OCI-LY3 (cell line): Measurements from ENCODE around the gene NXT2.
A peak's percentile ranks its signal among the peaks of the same experiment; 100 is the strongest.

ENCODE experiments used
- H2AFZ ChIP-seq: fragments of 200-600, 300-600 bp; shearing (Covaris generic); 2 replicates; pipeline ENCODE4 v1.6.0; 2014; ENCODE audit warnings: antibody characterized with exemption, low read depth, low read length
- H3K27ac ChIP-seq: fragments of 200-600, 300-600 bp; sonication (generic); 2 replicates; pipeline ENCODE4 v1.5.1; 2014; ENCODE audit warnings: mild to moderate bottlenecking, low read length, moderate library complexity, mixed read lengths
- H3K27me3 ChIP-seq: fragments of 200-600, 300-600 bp; sonication (generic); 2 replicates; pipeline ENCODE4 v1.6.1; 2014; ENCODE audit warnings: low read depth, low read length, mixed read lengths
- H3K36me3 ChIP-seq: fragments of 200-600, 300-600 bp; sonication (generic); replicated peaks from 2 replicates; pipeline ENCODE3; 2014; ENCODE audit warnings: low read depth, low read length, mixed read lengths
- H3K4me1 ChIP-seq: fragments of 300-600, 200-600 bp; sonication (generic); 2 replicates; pipeline ENCODE4 v1.6.1; 2014; ENCODE audit warnings: low read length, mixed read lengths
- H3K4me2 ChIP-seq: fragments of 200-600, 300-600 bp; sonication (generic); 2 replicates; pipeline ENCODE4 v1.6.1; 2014; ENCODE audit warnings: low read length, mixed read lengths
- H3K4me3 ChIP-seq: fragments of 300-600, 200-600 bp; sonication (generic); 2 replicates; pipeline ENCODE4 v1.5.1; 2014; ENCODE audit warnings: antibody characterized with exemption, mild to moderate bottlenecking, low read length, moderate library complexity
- H3K79me2 ChIP-seq: fragments of 300-600, 200-600 bp; shearing (Covaris generic); 2 replicates; pipeline ENCODE4 v1.6.1; 2014; ENCODE audit warnings: mild to moderate bottlenecking, low read length, mixed read lengths
- H3K9ac ChIP-seq: fragments of 300-600, 200-600 bp; shearing (Covaris generic); 2 replicates; pipeline ENCODE4 v1.6.0; 2014; ENCODE audit warnings: mild to moderate bottlenecking, low read length, moderate library complexity
- H3K9me3 ChIP-seq: fragments of 200-600, 300-600 bp; shearing (Covaris generic); 2 replicates; pipeline ENCODE4 v1.6.1; 2014; ENCODE audit warnings: low read length, mixed read lengths; ENCODE audit not compliant: insufficient read depth
- H4K20me1 ChIP-seq: fragments of 200-600, 300-600 bp; sonication (generic); 2 replicates; pipeline ENCODE4 v1.6.1; 2016; ENCODE audit warnings: low read length, mixed read lengths; ENCODE audit not compliant: insufficient read depth
- EZH2phosphoT487 ChIP-seq: fragments of 200-600 bp; shearing (Covaris generic); IDR thresholded peaks from 2 replicates; pipeline ENCODE4 v1.6.1; 2018; ENCODE audit warnings: antibody characterized with exemption, mixed run types, low read depth
- TF ChIP-seq, protein P1 (sequence below): fragments of 200-600, 300-600 bp; sonication (generic); IDR thresholded peaks from 2 replicates; pipeline ENCODE4 v1.5.1; 2014; ENCODE audit warnings: antibody characterized with exemption, low read length, low read depth

NXT2 gene

GRCh38 chrX:109536439-109537323 lies at the start of gene NXT2:
Gene NXT2 (plus strand): TSS chrX:109536844. CDS start chrX:109537007, 163 bp downstream.
- no peak for TF ChIP-seq EZH2phosphoT487
- TF ChIP-seq, protein P1, sequence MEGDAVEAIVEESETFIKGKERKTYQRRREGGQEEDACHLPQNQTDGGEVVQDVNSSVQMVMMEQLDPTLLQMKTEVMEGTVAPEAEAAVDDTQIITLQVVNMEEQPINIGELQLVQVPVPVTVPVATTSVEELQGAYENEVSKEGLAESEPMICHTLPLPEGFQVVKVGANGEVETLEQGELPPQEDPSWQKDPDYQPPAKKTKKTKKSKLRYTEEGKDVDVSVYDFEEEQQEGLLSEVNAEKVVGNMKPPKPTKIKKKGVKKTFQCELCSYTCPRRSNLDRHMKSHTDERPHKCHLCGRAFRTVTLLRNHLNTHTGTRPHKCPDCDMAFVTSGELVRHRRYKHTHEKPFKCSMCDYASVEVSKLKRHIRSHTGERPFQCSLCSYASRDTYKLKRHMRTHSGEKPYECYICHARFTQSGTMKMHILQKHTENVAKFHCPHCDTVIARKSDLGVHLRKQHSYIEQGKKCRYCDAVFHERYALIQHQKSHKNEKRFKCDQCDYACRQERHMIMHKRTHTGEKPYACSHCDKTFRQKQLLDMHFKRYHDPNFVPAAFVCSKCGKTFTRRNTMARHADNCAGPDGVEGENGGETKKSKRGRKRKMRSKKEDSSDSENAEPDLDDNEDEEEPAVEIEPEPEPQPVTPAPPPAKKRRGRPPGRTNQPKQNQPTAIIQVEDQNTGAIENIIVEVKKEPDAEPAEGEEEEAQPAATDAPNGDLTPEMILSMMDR = no peak
- Histone ChIP-seq H3K27ac (peak within 1 kb of the TSS; percentile 81), H3K9me3 (peaks cover 7% of the 10 kb centered on the region; the same call in 1 of the 2 replicates), H3K79me2 (peaks cover 11% of the 10 kb centered on the region), H3K4me3 (peak within 1 kb of the TSS; percentile 87), H3K9ac (peak within 1 kb of the TSS; percentile 71), H3K4me1 (peaks cover 15% of the 10 kb centered on the region), H3K4me2 (peak within 1 kb of the TSS; percentile 74), H3K27me3 (no peaks in the 10 kb centered on the region), H3K36me3 (peaks cover 10% of the 10 kb centered on the region), H2AFZ (peak within 1 kb of the TSS; percentile 84), H4K20me1 (no peaks in the 10 kb centered on the region)

DNA sequence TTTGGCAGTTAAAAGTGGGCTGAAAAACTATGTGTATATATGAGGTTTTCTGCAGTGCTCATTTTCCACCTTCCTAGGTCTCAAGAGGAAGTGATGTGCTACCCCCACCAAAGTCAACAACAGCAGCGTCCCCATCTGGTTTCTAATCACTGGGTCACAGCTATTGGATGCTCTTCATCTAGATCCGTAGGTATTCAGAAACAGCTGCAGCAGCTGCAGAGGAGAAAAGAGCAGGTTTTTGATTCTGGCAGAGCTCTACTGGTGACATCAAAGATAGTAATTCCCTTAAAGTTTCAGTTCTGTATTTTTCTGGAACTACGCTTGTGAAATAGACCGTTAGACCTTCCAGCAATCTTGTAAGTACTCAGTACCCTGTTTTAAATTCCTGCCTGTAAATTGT lies 49.0 kb upstream of the NXT2 start:
- no peak overlapping the region for H3K9ac ChIP-seq
- H3K36me3 ChIP-seq = no peaks in the 10 kb centered on the region
- TF ChIP-seq, protein P1 = no peak
- H3K9me3 ChIP-seq = no peaks in the 10 kb centered on the region
- peaks cover 21% of the 10 kb centered on the region for H3K4me1 ChIP-seq
- H2AFZ ChIP-seq = no peak overlapping the region
- H3K4me3 ChIP-seq = peak overlapping the region; percentile 8; the same call in 1 of the 2 replicates
- H3K27ac ChIP-seq = no peak overlapping the region
- H3K4me2 ChIP-seq = peak overlapping the region; percentile 69
- no peaks in the 10 kb centered on the region for H3K79me2 ChIP-seq
- no peaks in the 10 kb centered on the region; the same call in 1 of the 2 replicates for H3K27me3 ChIP-seq
- H4K20me1 ChIP-seq = no peaks in the 10 kb centered on the region

- H3K27me3 ChIP-seq = no peaks in the 10 kb centered on the region; the same call in 1 of the 2 replicates
- no peak for TF ChIP-seq EZH2phosphoT487
- TF ChIP-seq, protein P1 = no peak
- H3K4me1 ChIP-seq = peaks cover 21% of the 10 kb centered on the region
Measured at GRCh38 chrX:109489174-109489573, 47.5 kb upstream of the NXT2 start.

GRCh38 chrX:109498434-109498833 lies 38.2 kb upstream of the NXT2 start:
- no peaks in the 10 kb centered on the region for H3K4me1 ChIP-seq
- no peak overlapping the region for H3K27ac ChIP-seq
- TF ChIP-seq EZH2phosphoT487 = no peak
- TF ChIP-seq, protein P1 = no peak
- no peaks in the 10 kb centered on the region for H3K9me3 ChIP-seq
- H3K27me3 ChIP-seq = no peaks in the 10 kb centered on the region
- H2AFZ ChIP-seq = no peak overlapping the region
- H4K20me1 ChIP-seq = no peaks in the 10 kb centered on the region
- no peak overlapping the region for H3K9ac ChIP-seq
- no peaks in the 10 kb centered on the region for H3K79me2 ChIP-seq
- no peaks in the 10 kb centered on the region for H3K36me3 ChIP-seq
- no peak overlapping the region for H3K4me3 ChIP-seq
- no peak overlapping the region for H3K4me2 ChIP-seq

More at GRCh38 chrX:109489174-109489573, 47.5 kb upstream of the NXT2 start:
- Histone ChIP-seq H3K9ac (no peak overlapping the region), H3K4me3 (no peak overlapping the region), H3K4me2 (no peak overlapping the region), H4K20me1 (no peaks in the 10 kb centered on the region), H2AFZ (no peak overlapping the region), H3K9me3 (no peaks in the 10 kb centered on the region), H3K27ac (no peak overlapping the region), H3K36me3 (no peaks in the 10 kb centered on the region), H3K79me2 (no peaks in the 10 kb centered on the region)
